ACC112 (cell line): ENCODE results near the gene UTP14A.

Experiments
- H2AFZ ChIP-seq: fragments of 200-600 bp; sonication (generic); one replicate; pipeline ENCODE4 v1.6.0; 2017; ENCODE audit warnings: antibody characterized with exemption, low read length; ENCODE audit not compliant: unreplicated experiment
- H3K27ac ChIP-seq: fragments of 200-600 bp; sonication (generic); 2 replicates; pipeline ENCODE4 v1.5.1; 2014; ENCODE audit warnings: low read depth, mild to moderate bottlenecking, antibody characterized with exemption, low read length, moderate library complexity
- H3K27me3 ChIP-seq: fragments of 200-600 bp; sonication (generic); 2 replicates; pipeline ENCODE4 v1.6.1; 2014; ENCODE audit warnings: mild to moderate bottlenecking, antibody characterized with exemption, low read length, moderate library complexity, mixed read lengths; ENCODE audit not compliant: insufficient read depth
- H3K36me3 ChIP-seq: fragments of 200-600 bp; sonication (generic); 2 replicates; pipeline ENCODE4 v1.6.1; 2016; ENCODE audit warnings: mild to moderate bottlenecking, antibody characterized with exemption, low read length, moderate library complexity, mixed read lengths; ENCODE audit not compliant: insufficient read depth
- H3K4me1 ChIP-seq: fragments of 200-600 bp; sonication (generic); one replicate; pipeline ENCODE4 v1.6.1; 2016; ENCODE audit warnings: low read length, mixed read lengths; ENCODE audit not compliant: insufficient read depth, unreplicated experiment, control insufficient read depth
- H3K4me3 ChIP-seq: fragments of 200-600 bp; sonication (generic); 2 replicates; pipeline ENCODE4 v1.5.1; 2014; ENCODE audit warnings: mild to moderate bottlenecking, low read depth, low read length
- H3K79me2 ChIP-seq: fragments of 200-600 bp; sonication (generic); one replicate; pipeline ENCODE4 v1.6.0; 2016; ENCODE audit warnings: low read length; ENCODE audit not compliant: control insufficient read depth, unreplicated experiment, insufficient read depth

UTP14A gene

GRCh38 chrX:129925305-129926092, 19.5 kb downstream of the UTP14A start:
- Histone ChIP-seq H3K27ac (peak overlapping the region; percentile 50), H3K79me2 (no peaks in the 10 kb centered on the region), H3K4me3 (no peak overlapping the region), H3K27me3 (no peaks in the 10 kb centered on the region), H3K4me1 (peaks cover 12% of the 10 kb centered on the region), H3K36me3 (peaks cover 3% of the 10 kb centered on the region), H2AFZ (no peak overlapping the region)

GRCh38 chrX:129930941-129931410, 25.0 kb downstream of the UTP14A start:
- H3K79me2 ChIP-seq: no peaks in the 10 kb centered on the region
- H3K27ac ChIP-seq: peak overlapping the region; percentile 48
- H3K27me3 ChIP-seq: no peaks in the 10 kb centered on the region; the same call in 1 of the 2 replicates
- peak overlapping the region; percentile 83 for H3K4me3 ChIP-seq
- H2AFZ ChIP-seq: peak overlapping the region; percentile 29
- H3K36me3 ChIP-seq: peaks cover 3% of the 10 kb centered on the region
- no peaks in the 10 kb centered on the region for H3K4me1 ChIP-seq

GRCh38 chrX:129931411-129932015, 25.5 kb downstream of the UTP14A start:
- peak overlapping the region; percentile 29 for H2AFZ ChIP-seq
- no peaks in the 10 kb centered on the region; the same call in 1 of the 2 replicates for H3K27me3 ChIP-seq
- H3K36me3 ChIP-seq: no peaks in the 10 kb centered on the region
- peak overlapping the region; percentile 83 for H3K4me3 ChIP-seq
- no peaks in the 10 kb centered on the region for H3K4me1 ChIP-seq
- H3K27ac ChIP-seq: peak overlapping the region; percentile 56
- no peaks in the 10 kb centered on the region for H3K79me2 ChIP-seq

GRCh38 chrX:129932016-129932820, 26.3 kb downstream of the UTP14A start:
- peak overlapping the region; percentile 83 for H3K4me3 ChIP-seq
- peak overlapping the region; percentile 56 for H3K27ac ChIP-seq
- H3K36me3 ChIP-seq: no peaks in the 10 kb centered on the region
- H2AFZ ChIP-seq: peak overlapping the region; percentile 25
- no peaks in the 10 kb centered on the region; the same call in 1 of the 2 replicates for H3K27me3 ChIP-seq
- no peaks in the 10 kb centered on the region for H3K4me1 ChIP-seq
- no peaks in the 10 kb centered on the region for H3K79me2 ChIP-seq

- Histone ChIP-seq H3K27me3 (no peaks in the 10 kb centered on the region; the same call in 1 of the 2 replicates), H3K4me3 (peak overlapping the region; percentile 71), H3K27ac (no peak overlapping the region), H3K79me2 (no peaks in the 10 kb centered on the region), H3K4me1 (no peaks in the 10 kb centered on the region), H2AFZ (no peak overlapping the region), H3K36me3 (no peaks in the 10 kb centered on the region)
These were observed 26.9 kb downstream of the UTP14A start for GRCh38 chrX:129932821-129933321.

- Histone ChIP-seq H3K27me3 (no peaks in the 10 kb centered on the region; the same call in 1 of the 2 replicates), H3K79me2 (no peaks in the 10 kb centered on the region), H2AFZ (no peak overlapping the region), H3K36me3 (no peaks in the 10 kb centered on the region), H3K4me3 (no peak overlapping the region), H3K4me1 (no peaks in the 10 kb centered on the region), H3K27ac (no peak overlapping the region)
These were observed 27.7 kb downstream of the UTP14A start for GRCh38 chrX:129933700-129934099.

- no peaks in the 10 kb centered on the region for H3K79me2 ChIP-seq
- H3K4me1 ChIP-seq: no peaks in the 10 kb centered on the region
- no peak overlapping the region for H3K27ac ChIP-seq
- H2AFZ ChIP-seq: no peak overlapping the region
- H3K4me3 ChIP-seq: no peak overlapping the region
- no peaks in the 10 kb centered on the region; the same call in 1 of the 2 replicates for H3K27me3 ChIP-seq
- no peaks in the 10 kb centered on the region for H3K36me3 ChIP-seq
These were observed 28.5 kb downstream of the UTP14A start for GRCh38 chrX:129934461-129934860.

- Histone ChIP-seq H3K27me3 (no peaks in the 10 kb centered on the region; the same call in 1 of the 2 replicates), H3K4me1 (no peaks in the 10 kb centered on the region), H3K36me3 (no peaks in the 10 kb centered on the region), H3K79me2 (no peaks in the 10 kb centered on the region), H3K4me3 (no peak overlapping the region), H2AFZ (no peak overlapping the region), H3K27ac (no peak overlapping the region)
These were observed 29.0 kb downstream of the UTP14A start for GRCh38 chrX:129934952-129935351.

GRCh38 chrX:129938081-129938480, 32.1 kb downstream of the UTP14A start:
- Histone ChIP-seq H3K36me3 (no peaks in the 10 kb centered on the region), H3K27me3 (no peaks in the 10 kb centered on the region; the same call in 1 of the 2 replicates), H3K4me3 (no peak overlapping the region), H3K79me2 (no peaks in the 10 kb centered on the region), H3K27ac (no peak overlapping the region), H3K4me1 (no peaks in the 10 kb centered on the region), H2AFZ (no peak overlapping the region)

GRCh38 chrX:129939986-129940385, 34.0 kb downstream of the UTP14A start:
- H3K4me3 ChIP-seq: no peak overlapping the region
- no peak overlapping the region for H3K27ac ChIP-seq
- no peaks in the 10 kb centered on the region; the same call in 1 of the 2 replicates for H3K27me3 ChIP-seq

More at GRCh38 chrX:129939986-129940385, 34.0 kb downstream of the UTP14A start:
- Histone ChIP-seq H2AFZ (no peak overlapping the region), H3K79me2 (no peaks in the 10 kb centered on the region), H3K36me3 (no peaks in the 10 kb centered on the region), H3K4me1 (no peaks in the 10 kb centered on the region)
